Measurements from ENCODE around the gene COL18A1. TPM values are rescaled to one million over a fixed set of nuclear protein-coding genes. Genes with fewer than 3 reads are reported as not detected.

Gene COL18A1
- total and polyA plus RNA-seq, 2 donors from 2014 or later = 150 to 316 TPM

- H3K4me3 ChIP-seq (ENCODE audit: low read length in 3 of 3) = no peak overlapping the region
- intact Hi-C loops (cut with DNase I) = loop anchor here (5.0 kb wide), 1 partner anchor 267 kb away; no protein-coding TSS in a partner anchor
- no peak for TF ChIP-seq CTCF (IDR thresholded peaks at IDR 0.05; ENCODE audit: borderline replicate concordance, extremely low read depth, insufficient read depth)
- H3K4me1 ChIP-seq (ENCODE audit: control insufficient read depth in 2 of 3, insufficient read depth in 2 of 3, low read depth in 1 of 3, low read length in 3 of 3) = peaks cover 0 to 2% (median 0%) of the 10 kb centered on the region in 3 donors
- DNase-seq (no peak), FAIRE-seq (no peak)
- H3K27me3 ChIP-seq (ENCODE audit: control insufficient read depth, insufficient read depth, low read length) = no peaks in the 10 kb centered on the region
- H3K9ac ChIP-seq (ENCODE audit: low read length in 3 of 3) = no peak overlapping the region
- H3K9me3 ChIP-seq (ENCODE audit: control insufficient read depth in 2 of 3, insufficient read depth in 1 of 3, low read length in 3 of 3) = no peaks in the 10 kb centered on the region
- no peaks in the 10 kb centered on the region for H3K36me3 ChIP-seq (ENCODE audit: control insufficient read depth in 2 of 3, insufficient read depth in 3 of 3, low read length in 3 of 3)
- no peak overlapping the region for H3K27ac ChIP-seq (ENCODE audit: low read depth in 2 of 2, low read length in 2 of 2)
These were observed 150.2 kb downstream of the COL18A1 start for GRCh38 chr21:45555251-45555556.

GRCh38 chr21:45555557-45556301, 150.8 kb downstream of the COL18A1 start:
- DNase-seq (peak; percentile 74 to 97 (median 94)), FAIRE-seq (no peak)
- Histone ChIP-seq H3K36me3 (ENCODE audit: control insufficient read depth in 2 of 3, insufficient read depth in 3 of 3, low read length in 3 of 3) (no peaks in the 10 kb centered on the region), H3K27ac (ENCODE audit: low read depth in 2 of 2, low read length in 2 of 2) (peak overlapping the region; percentile 67 to 78), H3K9me3 (ENCODE audit: control insufficient read depth in 2 of 3, insufficient read depth in 1 of 3, low read length in 3 of 3) (no peaks in the 10 kb centered on the region), H3K9ac (ENCODE audit: low read length in 3 of 3) (peak overlapping the region in 1 of 3 donors; percentile 7), H3K4me3 (ENCODE audit: low read length in 3 of 3) (peak overlapping the region in 2 of 3 donors; percentile 3 to 60), H3K27me3 (ENCODE audit: control insufficient read depth, insufficient read depth, low read length) (no peaks in the 10 kb centered on the region), H3K4me1 (ENCODE audit: control insufficient read depth in 2 of 3, insufficient read depth in 2 of 3, low read depth in 1 of 3, low read length in 3 of 3) (peaks cover 0 to 2% (median 0%) of the 10 kb centered on the region in 3 donors)
- TF ChIP-seq CTCF (IDR thresholded peaks at IDR 0.05; ENCODE audit: borderline replicate concordance, extremely low read depth, insufficient read depth) = no peak
- intact Hi-C loops (cut with DNase I) = loop anchor here (5.0 kb wide), 1 partner anchor 267 kb away; no protein-coding TSS in a partner anchor

GRCh38 chr21:45556302-45556644, 151.3 kb downstream of the COL18A1 start:
- TF ChIP-seq CTCF (IDR thresholded peaks at IDR 0.05; ENCODE audit: borderline replicate concordance, extremely low read depth, insufficient read depth) = no peak
- intact Hi-C loops (cut with DNase I) = loop anchor here (5.0 kb wide), 1 partner anchor 266 kb away; no protein-coding TSS in a partner anchor
- DNase-seq (no peak), FAIRE-seq (no peak)
- Histone ChIP-seq H3K36me3 (ENCODE audit: control insufficient read depth in 2 of 3, insufficient read depth in 3 of 3, low read length in 3 of 3) (no peaks in the 10 kb centered on the region), H3K4me1 (ENCODE audit: control insufficient read depth in 2 of 3, insufficient read depth in 2 of 3, low read depth in 1 of 3, low read length in 3 of 3) (peaks cover 0 to 2% (median 0%) of the 10 kb centered on the region in 3 donors), H3K4me3 (ENCODE audit: low read length in 3 of 3) (no peak overlapping the region), H3K27me3 (ENCODE audit: control insufficient read depth, insufficient read depth, low read length) (no peaks in the 10 kb centered on the region), H3K27ac (ENCODE audit: low read depth in 2 of 2, low read length in 2 of 2) (no peak overlapping the region), H3K9ac (ENCODE audit: low read length in 3 of 3) (no peak overlapping the region), H3K9me3 (ENCODE audit: control insufficient read depth in 2 of 3, insufficient read depth in 1 of 3, low read length in 3 of 3) (no peaks in the 10 kb centered on the region)

Data from kidney (tissue), 14 donors.